Epithelial cell of prostate (primary cell): Measurements from ENCODE around the gene NOL4L.

Experiments used
- DNase-seq: peaks from one replicate; pipeline ENCODE4 v3.0.0-alpha.2; 2011; ENCODE audit warnings: low read depth, low spot score
- H3K27ac ChIP-seq: fragments of 450-650 bp; 2 replicates; pipeline ENCODE4 v1.5.1; 2017; ENCODE audit warnings: mild to moderate bottlenecking

Gene NOL4L

GRCh38 chr20:32528171-32528891 is 56.8 kb downstream of the NOL4L start:
- DNase-seq: no peak
- H3K27ac ChIP-seq: no peak overlapping the region

GRCh38 chr20:32527447-32528055 is 57.6 kb downstream of the NOL4L start:
- no peak overlapping the region for H3K27ac ChIP-seq
- no peak for DNase-seq

GRCh38 chr20:32527052-32527446 is 58.1 kb downstream of the NOL4L start:
- DNase-seq: no peak
- no peak overlapping the region for H3K27ac ChIP-seq

- H3K27ac ChIP-seq: no peak overlapping the region
- DNase-seq: no peak
Observed at GRCh38 chr20:32526541-32526940, 58.6 kb downstream of the NOL4L start.

GRCh38 chr20:32526125-32526524 is 59.0 kb downstream of the NOL4L start:
- DNase-seq: no peak
- no peak overlapping the region for H3K27ac ChIP-seq

GRCh38 chr20:32524829-32525501 is 60.2 kb downstream of the NOL4L start:
- H3K27ac ChIP-seq: no peak overlapping the region
- DNase-seq: no peak

GRCh38 chr20:32523613-32524213 is 61.4 kb downstream of the NOL4L start:
- no peak for DNase-seq
- no peak overlapping the region for H3K27ac ChIP-seq

- H3K27ac ChIP-seq: no peak overlapping the region
- no peak for DNase-seq
Observed at GRCh38 chr20:32522776-32523612, 62.1 kb downstream of the NOL4L start.

- DNase-seq: no peak
- no peak overlapping the region for H3K27ac ChIP-seq
Observed at GRCh38 chr20:32522526-32522775, 62.7 kb downstream of the NOL4L start.

GRCh38 chr20:32521780-32522525 is 63.2 kb downstream of the NOL4L start:
- no peak overlapping the region for H3K27ac ChIP-seq
- DNase-seq: no peak

- no peak overlapping the region for H3K27ac ChIP-seq
- no peak for DNase-seq
Observed at GRCh38 chr20:32520927-32521203, 64.3 kb downstream of the NOL4L start.

- H3K27ac ChIP-seq: no peak overlapping the region
- no peak for DNase-seq
Observed at GRCh38 chr20:32519381-32519730, 65.8 kb downstream of the NOL4L start.

- no peak for DNase-seq
- no peak overlapping the region for H3K27ac ChIP-seq
Observed at GRCh38 chr20:32518593-32519380, 66.3 kb downstream of the NOL4L start.

GRCh38 chr20:32517914-32518592 is 67.1 kb downstream of the NOL4L start:
- no peak for DNase-seq
- no peak overlapping the region for H3K27ac ChIP-seq

- no peak for DNase-seq
- no peak overlapping the region for H3K27ac ChIP-seq
Observed at GRCh38 chr20:32517518-32517873, 67.6 kb downstream of the NOL4L start.

- DNase-seq: no peak
- H3K27ac ChIP-seq: no peak overlapping the region
Observed at GRCh38 chr20:32516583-32517517, 68.3 kb downstream of the NOL4L start.

- no peak for DNase-seq
- no peak overlapping the region for H3K27ac ChIP-seq
Observed at GRCh38 chr20:32515631-32516101, 69.5 kb downstream of the NOL4L start.

- DNase-seq: no peak
Observed at GRCh38 chr20:32514760-32515159, 70.4 kb downstream of the NOL4L start.

More at GRCh38 chr20:32514760-32515159, 70.4 kb downstream of the NOL4L start:
- H3K27ac ChIP-seq: no peak overlapping the region
